ENCODE results near the gene TNC.

- TF ChIP-seq, protein P1, sequence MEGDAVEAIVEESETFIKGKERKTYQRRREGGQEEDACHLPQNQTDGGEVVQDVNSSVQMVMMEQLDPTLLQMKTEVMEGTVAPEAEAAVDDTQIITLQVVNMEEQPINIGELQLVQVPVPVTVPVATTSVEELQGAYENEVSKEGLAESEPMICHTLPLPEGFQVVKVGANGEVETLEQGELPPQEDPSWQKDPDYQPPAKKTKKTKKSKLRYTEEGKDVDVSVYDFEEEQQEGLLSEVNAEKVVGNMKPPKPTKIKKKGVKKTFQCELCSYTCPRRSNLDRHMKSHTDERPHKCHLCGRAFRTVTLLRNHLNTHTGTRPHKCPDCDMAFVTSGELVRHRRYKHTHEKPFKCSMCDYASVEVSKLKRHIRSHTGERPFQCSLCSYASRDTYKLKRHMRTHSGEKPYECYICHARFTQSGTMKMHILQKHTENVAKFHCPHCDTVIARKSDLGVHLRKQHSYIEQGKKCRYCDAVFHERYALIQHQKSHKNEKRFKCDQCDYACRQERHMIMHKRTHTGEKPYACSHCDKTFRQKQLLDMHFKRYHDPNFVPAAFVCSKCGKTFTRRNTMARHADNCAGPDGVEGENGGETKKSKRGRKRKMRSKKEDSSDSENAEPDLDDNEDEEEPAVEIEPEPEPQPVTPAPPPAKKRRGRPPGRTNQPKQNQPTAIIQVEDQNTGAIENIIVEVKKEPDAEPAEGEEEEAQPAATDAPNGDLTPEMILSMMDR (IDR thresholded peaks at IDR 0.05) = no peak
- TF ChIP-seq EZH2 (IDR thresholded peaks at IDR 0.05; ENCODE audit: borderline replicate concordance, insufficient read depth, low read depth, low read length, poor library complexity, severe bottlenecking) = no peak
These were observed 95.1 kb downstream of the TNC start for GRCh38 chr9:115022760-115023434.

All from B cell (primary cell).